A673 (cell line): Measurements from ENCODE around the gene N4BP2L1. TPM values are rescaled to one million over a fixed set of nuclear protein-coding genes. Genes with fewer than 3 reads are reported as not detected.

Experiments used
- Bru-seq: library from RNA; stranded (reverse); fragments of 400-500 nt; gene quantifications from one replicate; lab custom pipeline; 2021; lab: Mats Ljungman, UMichigan
- BruChase-seq, 2 experiments: library from RNA; stranded (reverse); fragments of 400-500 nt; gene quantifications; one replicate each; lab custom pipeline; 2021; lab: Mats Ljungman, UMichigan
- BruUV-seq: library from RNA; stranded (reverse); fragments of 400-500 nt; replicated peaks from 2 replicates; lab custom pipeline; 2021; lab: Mats Ljungman, UMichigan
- CTCF ChIA-PET: fragments of 300-600 bp; sonication (Branson Sonifier 250); formaldehyde crosslinking; loops from one replicate; lab custom pipeline; 2022; ENCODE audit warnings: antibody characterized with exemption; lab: Charles Lee
- POLR2A ChIA-PET: fragments of 300-600 bp; sonication (Branson Sonifier 250); formaldehyde crosslinking; loops from one replicate; lab custom pipeline; 2022; ENCODE audit warnings: antibody characterized with exemption; ENCODE audit not compliant: low non-redundant PET; lab: Charles Lee
- DNase-seq: peaks from one replicate; pipeline ENCODE4 v3.0.0-alpha.2; 2015; ENCODE audit warnings: low spot score
- H3K27ac ChIP-seq: fragments of 200-600 bp; sonication (generic); 2 replicates; pipeline ENCODE4 v1.5.1; 2016; ENCODE audit warnings: mixed run types, low read depth, mild to moderate bottlenecking, mixed read lengths, antibody characterized with exemption, low read length; ENCODE audit not compliant: poor library complexity, severe bottlenecking
- H3K27me3 ChIP-seq: fragments of 200-600 bp; sonication (generic); replicated peaks from 2 replicates; pipeline ENCODE4 v1.6.1; 2017; ENCODE audit warnings: mixed run types, low read depth, mild to moderate bottlenecking, mixed read lengths, antibody characterized with exemption, low read length; ENCODE audit not compliant: insufficient read depth, poor library complexity
- H3K36me3 ChIP-seq: fragments of 200-600 bp; sonication (generic); 2 replicates; pipeline ENCODE4 v1.6.1; 2016; ENCODE audit warnings: mixed run types, mild to moderate bottlenecking, mixed read lengths, antibody characterized with exemption, low read length; ENCODE audit not compliant: insufficient read depth, poor library complexity, severe bottlenecking
- H3K4me1 ChIP-seq: fragments of 200-600 bp; sonication (generic); 2 replicates; pipeline ENCODE4 v1.6.1; 2017; ENCODE audit warnings: mixed run types, mild to moderate bottlenecking, mixed read lengths, antibody characterized with exemption, low read length; ENCODE audit not compliant: insufficient read depth, poor library complexity, severe bottlenecking
- H3K4me3 ChIP-seq: fragments of 200-600 bp; sonication (generic); 2 replicates; pipeline ENCODE4 v1.5.1; 2016; ENCODE audit warnings: low read depth, mixed run types, mild to moderate bottlenecking, mixed read lengths, low read length; ENCODE audit not compliant: poor library complexity, severe bottlenecking
- H3K9me3 ChIP-seq: fragments of 200-600 bp; sonication (generic); 2 replicates; pipeline ENCODE4 v1.6.1; 2016; ENCODE audit warnings: mixed run types, low read depth, mild to moderate bottlenecking, mixed read lengths, antibody characterized with exemption, low read length; ENCODE audit not compliant: poor library complexity, severe bottlenecking
- EZH2 ChIP-seq: fragments of 200-600 bp; sonication (generic); IDR thresholded peaks from 2 replicates; pipeline ENCODE4 v1.6.1; 2017; ENCODE audit warnings: borderline replicate concordance, low read depth, mild to moderate bottlenecking, mixed read lengths, antibody characterized with exemption, low read length; ENCODE audit not compliant: poor library complexity, severe bottlenecking
- intact Hi-C: fragments of 100-400 bp; cut with micrococcal nuclease; formaldehyde crosslinking; loops from one replicate; pipeline ENCODE4 v1.10.0; 2022; ENCODE audit not compliant: unreplicated experiment
- long read RNA-seq: library from polyadenylated mRNA; stranded (forward); transcript quantifications from one replicate; pipeline ENCODE4 v2.0.0, GENCODE V29; 2022
- total RNA-seq: library from RNA; stranded (reverse); gene quantifications from 2 replicates; pipeline ENCODE4 v1.2.3, GENCODE V29; 2021
- TF ChIP-seq, protein P1 (sequence below): fragments of 300-800, 200-600 bp; sonication (generic); conservative IDR thresholded peaks from 2 replicates; pipeline ENCODE4 v1.5.1; 2017; ENCODE audit warnings: low read depth, mild to moderate bottlenecking, antibody characterized with exemption, low read length, moderate library complexity, mixed read lengths

The N4BP2L1 gene
- total RNA-seq (0.49 and 2.1 TPM in 2 replicates), Bru-seq, nascent RNA (percentile 36 among the genes with signal in this experiment), BruChase-seq, experiment 1, labeled RNA remaining after a 2-hour chase (percentile 39 among the genes with signal in this experiment), BruChase-seq, experiment 2, labeled RNA remaining after a 6-hour chase (percentile 39 among the genes with signal in this experiment)
- long read RNA-seq, partial matches to known transcripts, result 0 of 3 reads
- long read RNA-seq, other reads (novel, unspliced or antisense), result 0 of 3 reads

DNA sequence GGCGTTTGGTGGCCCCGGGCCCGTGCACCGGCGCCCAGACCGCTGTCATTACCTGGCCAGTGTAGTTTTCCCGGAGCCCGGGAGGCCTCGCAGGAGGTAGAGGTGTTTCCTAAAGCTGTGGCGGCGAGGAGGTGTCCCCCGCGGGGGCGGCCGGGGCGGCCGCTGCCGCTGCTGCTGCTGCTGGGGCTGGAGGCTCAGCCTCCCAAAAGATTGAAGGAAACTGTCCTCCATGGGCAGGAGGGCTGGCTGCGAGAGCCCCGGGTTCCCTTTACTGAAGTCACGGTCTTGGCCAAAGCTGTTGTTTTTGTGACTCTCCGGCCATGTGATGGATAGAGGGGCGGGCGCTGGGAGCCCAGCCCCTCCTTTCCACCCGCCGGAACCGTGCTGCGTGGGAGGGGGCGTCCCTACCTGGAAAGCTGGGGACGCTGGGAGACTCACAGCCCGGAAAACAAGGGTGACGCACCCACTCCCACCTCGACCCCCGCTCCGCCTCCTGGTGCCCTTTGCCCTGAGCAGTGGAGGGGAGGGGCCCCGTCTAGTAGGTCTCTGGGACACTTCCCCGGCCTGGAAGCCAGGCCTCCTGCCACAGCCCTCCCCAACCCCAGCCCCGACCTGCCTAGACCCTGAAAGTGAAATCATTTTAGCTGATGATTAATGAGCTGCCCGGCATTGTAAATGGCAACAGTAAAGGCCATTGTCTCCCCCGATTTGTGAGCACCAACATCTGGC lies at the start of gene N4BP2L1:
Gene N4BP2L1 (minus strand): TSS at position 279 of the 729 bp plus-strand sequence. CDS start 48 bp downstream, at position 231.
- POLR2A ChIA-PET, result interaction anchor here (0.7 kb wide), 1 partner anchor 39 kb away, joined by 4 read pairs; no protein-coding TSS in a partner anchor
- no peak for TF ChIP-seq EZH2
- TF ChIP-seq, protein P1, sequence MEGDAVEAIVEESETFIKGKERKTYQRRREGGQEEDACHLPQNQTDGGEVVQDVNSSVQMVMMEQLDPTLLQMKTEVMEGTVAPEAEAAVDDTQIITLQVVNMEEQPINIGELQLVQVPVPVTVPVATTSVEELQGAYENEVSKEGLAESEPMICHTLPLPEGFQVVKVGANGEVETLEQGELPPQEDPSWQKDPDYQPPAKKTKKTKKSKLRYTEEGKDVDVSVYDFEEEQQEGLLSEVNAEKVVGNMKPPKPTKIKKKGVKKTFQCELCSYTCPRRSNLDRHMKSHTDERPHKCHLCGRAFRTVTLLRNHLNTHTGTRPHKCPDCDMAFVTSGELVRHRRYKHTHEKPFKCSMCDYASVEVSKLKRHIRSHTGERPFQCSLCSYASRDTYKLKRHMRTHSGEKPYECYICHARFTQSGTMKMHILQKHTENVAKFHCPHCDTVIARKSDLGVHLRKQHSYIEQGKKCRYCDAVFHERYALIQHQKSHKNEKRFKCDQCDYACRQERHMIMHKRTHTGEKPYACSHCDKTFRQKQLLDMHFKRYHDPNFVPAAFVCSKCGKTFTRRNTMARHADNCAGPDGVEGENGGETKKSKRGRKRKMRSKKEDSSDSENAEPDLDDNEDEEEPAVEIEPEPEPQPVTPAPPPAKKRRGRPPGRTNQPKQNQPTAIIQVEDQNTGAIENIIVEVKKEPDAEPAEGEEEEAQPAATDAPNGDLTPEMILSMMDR, result no peak
- Histone ChIP-seq H3K9me3 (no peaks in the 10 kb centered on the region), H3K36me3 (no peaks in the 10 kb centered on the region), H3K4me3 (peak within 1 kb of the TSS; percentile 82), H3K27ac (peak within 1 kb of the TSS; percentile 43), H3K4me1 (peaks cover 10% of the 10 kb centered on the region), H3K27me3 (no peaks in the 10 kb centered on the region)
- CTCF ChIA-PET, result no interaction called here
- peak; percentile 18 for DNase-seq
- intact Hi-C loops, result no loop called here
- no TSS peak for BruUV-seq

DNA sequence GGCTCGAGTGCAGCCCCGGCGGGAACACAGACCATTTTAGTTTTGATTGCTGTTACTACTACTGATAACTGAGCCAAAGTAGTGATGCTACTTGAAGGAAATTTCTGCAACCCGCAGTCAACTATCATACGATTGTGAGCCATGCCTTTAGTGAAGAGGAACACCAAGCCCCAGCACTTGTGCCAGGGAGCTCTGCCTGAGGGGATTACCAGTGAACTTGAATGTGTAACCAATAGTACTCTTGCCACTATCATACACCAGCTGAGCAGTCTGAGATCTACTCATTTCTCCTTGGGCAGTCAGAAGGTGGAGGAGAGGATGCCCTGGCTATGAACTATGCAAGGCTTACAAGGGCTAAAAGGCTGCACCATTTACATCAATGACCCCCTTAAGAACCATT lies 49.0 kb upstream of the N4BP2L1 start:
- ChIA-PET CTCF (no interaction called here), POLR2A (no interaction called here)
- H3K4me3 ChIP-seq, result no peak overlapping the region
- no peak overlapping the region for H3K27ac ChIP-seq
- intact Hi-C loops, result no loop called here
- BruUV-seq, result no TSS peak
- no peaks in the 10 kb centered on the region for H3K36me3 ChIP-seq
- DNase-seq, result no peak
- no peaks in the 10 kb centered on the region for H3K4me1 ChIP-seq
- no peaks in the 10 kb centered on the region for H3K9me3 ChIP-seq
- TF ChIP-seq, protein P1, result no peak
- no peak for TF ChIP-seq EZH2
- H3K27me3 ChIP-seq, result no peaks in the 10 kb centered on the region

DNA sequence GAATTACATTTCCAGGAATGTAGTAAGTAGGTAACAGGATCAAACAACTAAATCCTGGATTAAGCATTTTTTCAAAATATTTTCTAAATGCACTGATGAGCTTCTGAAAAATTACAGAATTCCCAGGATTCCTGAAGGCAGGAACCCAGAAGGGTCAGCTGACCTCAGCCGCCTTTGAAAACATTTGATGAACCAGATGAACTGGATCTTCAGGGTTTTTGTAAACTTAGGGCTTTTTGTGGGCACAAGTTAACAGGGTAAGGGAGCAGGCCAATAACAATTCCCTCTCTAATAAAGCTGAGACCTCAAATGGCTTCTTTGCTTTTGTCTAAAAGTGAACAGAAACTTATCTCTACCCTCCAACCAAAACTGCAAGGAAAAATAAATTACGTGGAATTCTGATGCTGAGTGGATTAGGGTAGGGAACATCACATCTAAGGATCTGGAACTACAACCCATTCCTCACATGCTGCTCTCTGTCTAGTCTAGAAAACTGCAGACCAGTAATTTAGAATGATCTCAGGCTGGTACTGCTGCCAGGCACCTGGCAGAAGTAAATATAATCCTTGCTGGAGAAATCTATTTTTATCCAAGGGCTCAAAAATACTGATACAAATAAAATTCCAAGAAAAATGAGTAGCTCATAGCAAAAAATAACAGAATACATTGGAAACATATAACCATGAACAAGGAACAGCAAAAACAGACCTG lies 48.2 kb upstream of the N4BP2L1 start:
- DNase-seq, result no peak
- no TSS peak for BruUV-seq

More for the DNA sequence above, 48.2 kb upstream of the N4BP2L1 start:
- Histone ChIP-seq H3K4me3 (no peak overlapping the region), H3K4me1 (no peaks in the 10 kb centered on the region), H3K27me3 (no peaks in the 10 kb centered on the region), H3K27ac (no peak overlapping the region), H3K9me3 (no peaks in the 10 kb centered on the region), H3K36me3 (no peaks in the 10 kb centered on the region)
- no peak for TF ChIP-seq EZH2
- TF ChIP-seq, protein P1, result no peak
- intact Hi-C loops, result no loop called here
- POLR2A ChIA-PET, result no interaction called here
- CTCF ChIA-PET, result no interaction called here
